ENCODE results near the gene MORN5.

MORN5 gene

GRCh38 chr9:122186777-122187470, 27.2 kb downstream of the MORN5 start:
- no peaks in the 10 kb centered on the region for H4K20me1 ChIP-seq (ENCODE audit: insufficient read depth)
- no peaks in the 10 kb centered on the region for H3K4me1 ChIP-seq (ENCODE audit: low read depth, poor library complexity, severe bottlenecking)

GRCh38 chr9:122188369-122188768, 28.7 kb downstream of the MORN5 start:
- Histone ChIP-seq H4K20me1 (ENCODE audit: insufficient read depth) (no peaks in the 10 kb centered on the region), H3K9ac (no peak overlapping the region), H3K27ac (no peak overlapping the region), H2AFZ (ENCODE audit: low read depth) (no peak overlapping the region), H3K36me3 (ENCODE audit: insufficient read depth) (no peaks in the 10 kb centered on the region), H3K27me3 (ENCODE audit: insufficient read depth, low read depth) (no peaks in the 10 kb centered on the region), H3K4me3 (IDR thresholded peaks at IDR 0.05; ENCODE audit: insufficient read depth, low read depth, low read length) (no peak overlapping the region), H3K4me2 (no peak overlapping the region), H3K79me2 (ENCODE audit: insufficient read depth, low read depth) (no peaks in the 10 kb centered on the region), H3K4me1 (ENCODE audit: low read depth, poor library complexity, severe bottlenecking) (no peaks in the 10 kb centered on the region)
- TF ChIP-seq, protein P1, sequence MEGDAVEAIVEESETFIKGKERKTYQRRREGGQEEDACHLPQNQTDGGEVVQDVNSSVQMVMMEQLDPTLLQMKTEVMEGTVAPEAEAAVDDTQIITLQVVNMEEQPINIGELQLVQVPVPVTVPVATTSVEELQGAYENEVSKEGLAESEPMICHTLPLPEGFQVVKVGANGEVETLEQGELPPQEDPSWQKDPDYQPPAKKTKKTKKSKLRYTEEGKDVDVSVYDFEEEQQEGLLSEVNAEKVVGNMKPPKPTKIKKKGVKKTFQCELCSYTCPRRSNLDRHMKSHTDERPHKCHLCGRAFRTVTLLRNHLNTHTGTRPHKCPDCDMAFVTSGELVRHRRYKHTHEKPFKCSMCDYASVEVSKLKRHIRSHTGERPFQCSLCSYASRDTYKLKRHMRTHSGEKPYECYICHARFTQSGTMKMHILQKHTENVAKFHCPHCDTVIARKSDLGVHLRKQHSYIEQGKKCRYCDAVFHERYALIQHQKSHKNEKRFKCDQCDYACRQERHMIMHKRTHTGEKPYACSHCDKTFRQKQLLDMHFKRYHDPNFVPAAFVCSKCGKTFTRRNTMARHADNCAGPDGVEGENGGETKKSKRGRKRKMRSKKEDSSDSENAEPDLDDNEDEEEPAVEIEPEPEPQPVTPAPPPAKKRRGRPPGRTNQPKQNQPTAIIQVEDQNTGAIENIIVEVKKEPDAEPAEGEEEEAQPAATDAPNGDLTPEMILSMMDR (conservative IDR thresholded peaks at IDR 0.05; ENCODE audit: low read depth, low read length) = no peak

More at GRCh38 chr9:122186777-122187470, 27.2 kb downstream of the MORN5 start:
- H3K27me3 ChIP-seq (ENCODE audit: insufficient read depth, low read depth) = no peaks in the 10 kb centered on the region
- H3K79me2 ChIP-seq (ENCODE audit: insufficient read depth, low read depth) = no peaks in the 10 kb centered on the region
- H2AFZ ChIP-seq (ENCODE audit: low read depth) = no peak overlapping the region
- no peak overlapping the region for H3K27ac ChIP-seq
- no peak overlapping the region for H3K4me2 ChIP-seq
- H3K4me3 ChIP-seq (IDR thresholded peaks at IDR 0.05; ENCODE audit: insufficient read depth, low read depth, low read length) = no peak overlapping the region
- H3K9ac ChIP-seq = no peak overlapping the region
- TF ChIP-seq, protein P1 (conservative IDR thresholded peaks at IDR 0.05; ENCODE audit: low read depth, low read length) = no peak
- no peaks in the 10 kb centered on the region for H3K36me3 ChIP-seq (ENCODE audit: insufficient read depth)

- H3K27ac ChIP-seq = no peak overlapping the region
- no peak overlapping the region for H3K4me2 ChIP-seq
- H3K4me3 ChIP-seq (IDR thresholded peaks at IDR 0.05; ENCODE audit: insufficient read depth, low read depth, low read length) = no peak overlapping the region
- H3K36me3 ChIP-seq (ENCODE audit: insufficient read depth) = no peaks in the 10 kb centered on the region
- H3K9ac ChIP-seq = no peak overlapping the region
- H3K4me1 ChIP-seq (ENCODE audit: low read depth, poor library complexity, severe bottlenecking) = no peaks in the 10 kb centered on the region
- TF ChIP-seq, protein P1 (conservative IDR thresholded peaks at IDR 0.05; ENCODE audit: low read depth, low read length) = no peak
- no peaks in the 10 kb centered on the region for H4K20me1 ChIP-seq (ENCODE audit: insufficient read depth)
- no peaks in the 10 kb centered on the region for H3K27me3 ChIP-seq (ENCODE audit: insufficient read depth, low read depth)
- H3K79me2 ChIP-seq (ENCODE audit: insufficient read depth, low read depth) = no peaks in the 10 kb centered on the region
- no peak overlapping the region for H2AFZ ChIP-seq (ENCODE audit: low read depth)
Observed at GRCh38 chr9:122190597-122191381, 31.1 kb downstream of the MORN5 start.

GRCh38 chr9:122191584-122191983, 31.9 kb downstream of the MORN5 start:
- no peaks in the 10 kb centered on the region for H3K4me1 ChIP-seq (ENCODE audit: low read depth, poor library complexity, severe bottlenecking)
- no peak overlapping the region for H3K4me2 ChIP-seq
- no peaks in the 10 kb centered on the region for H3K36me3 ChIP-seq (ENCODE audit: insufficient read depth)
- no peaks in the 10 kb centered on the region for H4K20me1 ChIP-seq (ENCODE audit: insufficient read depth)
- no peak overlapping the region for H2AFZ ChIP-seq (ENCODE audit: low read depth)
- no peak overlapping the region for H3K27ac ChIP-seq
- TF ChIP-seq, protein P1 (conservative IDR thresholded peaks at IDR 0.05; ENCODE audit: low read depth, low read length) = no peak
- no peaks in the 10 kb centered on the region for H3K79me2 ChIP-seq (ENCODE audit: insufficient read depth, low read depth)
- no peak overlapping the region for H3K4me3 ChIP-seq (IDR thresholded peaks at IDR 0.05; ENCODE audit: insufficient read depth, low read depth, low read length)
- no peak overlapping the region for H3K9ac ChIP-seq
- H3K27me3 ChIP-seq (ENCODE audit: insufficient read depth, low read depth) = no peaks in the 10 kb centered on the region

Measured in KMS-11 (cell line).